ENCODE results near the gene SLC30A2.

The SLC30A2 gene

GRCh38 chr1:26009796-26010447, 36.0 kb downstream of the SLC30A2 start:
- Histone ChIP-seq H3K4me3 (no peak overlapping the region), H3K27ac (no peak overlapping the region)

GRCh38 chr1:26006710-26007109, 39.2 kb downstream of the SLC30A2 start:
- Histone ChIP-seq H3K4me3 (no peak overlapping the region), H3K27ac (no peak overlapping the region)

- peak overlapping the region in 3 of 21 experiments; percentile 7 to 44 (median 43) for H3K27ac ChIP-seq
- H3K4me3 ChIP-seq: no peak overlapping the region
Observed at GRCh38 chr1:26005434-26006105, 40.3 kb downstream of the SLC30A2 start.

GRCh38 chr1:26003756-26004155, 42.2 kb downstream of the SLC30A2 start:
- Histone ChIP-seq H3K4me3 (no peak overlapping the region), H3K27ac (no peak overlapping the region)

- no peak overlapping the region for H3K27ac ChIP-seq
- no peak overlapping the region for H3K4me3 ChIP-seq
Observed at GRCh38 chr1:26003262-26003661, 42.7 kb downstream of the SLC30A2 start.

- Histone ChIP-seq H3K4me3 (no peak overlapping the region), H3K27ac (no peak overlapping the region)
Observed at GRCh38 chr1:25999041-25999800, 46.7 kb downstream of the SLC30A2 start.

- peak within 1 kb of the TSS; percentile 54 to 72 (median 59) for H3K4me3 ChIP-seq
- peak within 1 kb of the TSS; percentile 48 to 96 (median 85) for H3K27ac ChIP-seq
Observed at GRCh38 chr1:25997828-25998761, 47.8 kb downstream of the SLC30A2 start, which contains the start of gene PAFAH2. TSS of gene PAFAH2 (minus strand) at chr1:25998063. CDS start at chr1:25990816, 7,247 bp downstream.

- H3K27ac ChIP-seq: peak overlapping the region; percentile 48 to 96 (median 85)
- H3K4me3 ChIP-seq: peak overlapping the region; percentile 54 to 72 (median 59)
Observed at GRCh38 chr1:25996966-25997827, 48.7 kb downstream of the SLC30A2 start.

GRCh38 chr1:25994402-25995150, 51.3 kb downstream of the SLC30A2 start:
- Histone ChIP-seq H3K27ac (no peak overlapping the region), H3K4me3 (no peak overlapping the region)

GRCh38 chr1:25993197-25993951, 52.5 kb downstream of the SLC30A2 start:
- peak overlapping the region in 1 of 21 experiments; percentile 16 for H3K27ac ChIP-seq

GRCh38 chr1:25992689-25993171, 53.2 kb downstream of the SLC30A2 start:
- Histone ChIP-seq H3K4me3 (no peak overlapping the region), H3K27ac (no peak overlapping the region)

More at GRCh38 chr1:25993197-25993951, 52.5 kb downstream of the SLC30A2 start:
- H3K4me3 ChIP-seq: no peak overlapping the region

GRCh38 chr1:25991937-25992688, 53.8 kb downstream of the SLC30A2 start:
- no peak overlapping the region for H3K27ac ChIP-seq
- no peak overlapping the region for H3K4me3 ChIP-seq

- Histone ChIP-seq H3K4me3 (peak overlapping the region in 4 of 7 experiments; percentile 13 to 21 (median 16)), H3K27ac (peak overlapping the region in 11 of 21 experiments; percentile 0 to 89 (median 61))
Observed at GRCh38 chr1:25990702-25991395, 55.1 kb downstream of the SLC30A2 start.

GRCh38 chr1:25990251-25990650, 55.7 kb downstream of the SLC30A2 start:
- peak overlapping the region in 12 of 21 experiments; percentile 0 to 89 (median 56) for H3K27ac ChIP-seq
- peak overlapping the region in 4 of 7 experiments; percentile 13 to 21 (median 16) for H3K4me3 ChIP-seq
